GM18505 (cell line): ENCODE data around the gene ADAMTS20.
A peak's percentile ranks its signal among the peaks of the same experiment; 100 is the strongest.

ENCODE experiments used
- ATAC-seq: cut with Tn5 transposase; IDR thresholded peaks from one replicate; pipeline ENCODE4 v1.9.1; 2021; ENCODE audit not compliant: unreplicated experiment
- POLR2A ChIP-seq: IDR thresholded peaks from 4 replicates; pipeline ENCODE4 v1.6.1; 2011; ENCODE audit warnings: borderline replicate concordance; ENCODE audit not compliant: insufficient read depth, insufficient read length; ENCODE audit errors: extremely low read depth

ADAMTS20 gene

GRCh38 chr12:43453761-43454160, 98.2 kb downstream of the ADAMTS20 start:
- no peak for TF ChIP-seq POLR2A
- no peak for ATAC-seq

DNA sequence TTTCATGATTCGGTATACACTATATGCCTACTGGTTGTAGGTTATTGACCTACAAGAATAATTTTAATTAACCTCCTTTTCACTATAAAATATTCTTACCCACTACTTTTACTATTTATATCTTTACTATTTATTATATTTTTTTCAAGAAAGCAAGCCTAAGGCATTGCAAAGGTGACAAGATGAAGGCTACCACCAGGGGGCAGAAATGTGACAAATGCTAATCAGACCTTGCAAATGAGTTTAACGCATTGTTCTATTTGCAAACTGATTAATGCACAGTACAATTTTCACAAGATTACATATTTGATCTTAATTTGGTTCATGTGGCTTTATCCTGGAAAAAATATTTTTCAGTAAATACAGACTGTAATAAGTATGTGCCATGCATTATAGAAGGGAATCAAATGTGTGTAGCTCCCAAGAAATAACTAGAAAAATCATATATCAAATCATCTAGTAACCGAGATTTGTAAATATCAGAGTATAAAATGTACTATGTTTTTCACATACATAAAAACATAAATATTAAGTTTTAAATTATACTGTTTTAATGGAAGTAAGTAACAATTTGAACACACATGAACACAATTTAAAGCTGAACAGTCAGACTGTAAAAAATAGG, 107.0 kb downstream of the ADAMTS20 start:
- ATAC-seq, result peak; percentile 74
- TF ChIP-seq POLR2A, result no peak

DNA sequence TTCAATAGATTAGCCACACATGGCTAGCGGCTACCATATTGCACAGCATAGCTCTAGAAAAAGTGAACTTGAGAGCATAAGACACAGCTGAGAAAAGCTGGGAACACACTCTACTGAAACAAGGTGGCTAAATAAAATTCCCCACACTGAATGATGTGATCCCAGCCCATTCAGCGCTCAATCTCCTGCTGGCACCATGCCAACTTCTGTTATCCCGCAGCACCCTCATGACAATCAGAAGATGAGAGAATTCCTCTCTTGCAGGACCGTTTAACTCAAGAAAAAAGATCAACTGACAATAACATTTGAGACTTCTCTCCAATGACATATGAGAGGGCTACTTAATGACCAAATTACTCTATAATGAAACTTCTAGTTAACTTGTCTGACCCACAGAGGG, 115.4 kb downstream of the ADAMTS20 start:
- TF ChIP-seq POLR2A, result no peak
- ATAC-seq, result no peak

- no peak for ATAC-seq
- TF ChIP-seq POLR2A, result no peak
Measured at GRCh38 chr12:43434614-43435013, 117.4 kb downstream of the ADAMTS20 start.

DNA sequence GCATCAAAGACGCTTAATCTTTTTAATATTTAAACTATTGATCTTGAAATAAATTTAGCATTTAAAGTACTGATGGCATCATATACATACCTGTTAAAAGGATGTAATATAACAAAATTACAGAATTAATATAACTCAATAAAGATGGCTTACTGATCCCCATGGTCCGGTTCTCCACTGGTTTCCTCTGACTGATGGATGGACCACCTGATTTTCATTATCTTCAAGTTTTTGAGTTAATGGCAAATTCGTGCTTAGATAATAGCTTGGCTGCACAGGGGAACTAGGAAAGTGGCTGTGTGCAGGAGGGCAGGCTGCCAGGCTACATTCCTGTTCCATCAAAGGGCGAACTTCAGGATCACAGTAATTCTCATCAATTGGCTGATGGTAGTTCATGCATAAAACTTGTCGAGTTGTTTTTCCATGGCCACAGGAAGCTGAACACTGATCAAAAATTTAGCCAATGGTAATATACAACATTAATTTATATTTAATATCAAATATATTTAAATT, 123.9 kb downstream of the ADAMTS20 start:
- no peak for ATAC-seq
- no peak for TF ChIP-seq POLR2A

GRCh38 chr12:43425361-43425760, 126.6 kb downstream of the ADAMTS20 start:
- no peak for TF ChIP-seq POLR2A
- no peak for ATAC-seq

DNA sequence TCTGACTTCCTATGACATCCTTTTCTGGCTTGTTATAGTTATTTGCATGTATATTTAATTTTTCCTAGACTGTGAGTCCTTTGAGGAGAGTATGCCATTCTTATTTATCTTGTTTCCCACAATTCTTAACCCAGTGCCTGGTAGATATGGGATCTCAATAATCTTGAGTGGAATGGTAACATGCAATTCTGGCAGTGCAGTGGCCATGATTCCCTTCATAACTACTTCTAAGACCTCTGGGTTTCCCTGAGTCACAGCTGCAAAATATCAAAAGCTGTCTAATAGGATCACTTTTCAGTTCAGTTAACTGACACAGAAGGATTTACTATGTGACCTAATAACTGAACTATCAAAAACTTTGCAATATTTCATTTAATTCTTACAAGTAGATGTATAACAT, 135.0 kb downstream of the ADAMTS20 start:
- TF ChIP-seq POLR2A, result no peak
- no peak for ATAC-seq

- no peak for TF ChIP-seq POLR2A
- ATAC-seq, result peak; percentile 90
Measured at GRCh38 chr12:43407816-43408645, 144.0 kb downstream of the ADAMTS20 start.

DNA sequence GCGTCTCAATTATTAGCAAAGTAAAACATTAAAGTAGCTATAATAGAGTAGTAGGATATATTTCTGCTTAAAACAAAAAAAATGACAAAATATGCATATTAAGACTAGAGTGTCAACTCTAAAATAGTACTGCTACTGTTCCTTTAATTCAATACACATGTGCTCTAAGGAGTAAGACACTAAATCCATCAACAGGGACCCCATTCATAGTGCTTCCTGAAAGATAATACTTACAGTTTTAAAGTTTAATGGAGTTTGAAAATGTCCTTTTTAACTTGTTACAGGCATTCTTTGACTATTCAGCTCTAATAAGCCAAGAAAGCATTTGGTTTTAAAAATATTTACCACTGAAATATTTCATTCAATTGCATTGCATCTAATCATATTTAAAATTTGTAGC, 145.2 kb downstream of the ADAMTS20 start:
- TF ChIP-seq POLR2A, result no peak
- no peak for ATAC-seq

- no peak for TF ChIP-seq POLR2A
- ATAC-seq, result no peak
Measured at GRCh38 chr12:43402436-43402835, 149.6 kb downstream of the ADAMTS20 start.

DNA sequence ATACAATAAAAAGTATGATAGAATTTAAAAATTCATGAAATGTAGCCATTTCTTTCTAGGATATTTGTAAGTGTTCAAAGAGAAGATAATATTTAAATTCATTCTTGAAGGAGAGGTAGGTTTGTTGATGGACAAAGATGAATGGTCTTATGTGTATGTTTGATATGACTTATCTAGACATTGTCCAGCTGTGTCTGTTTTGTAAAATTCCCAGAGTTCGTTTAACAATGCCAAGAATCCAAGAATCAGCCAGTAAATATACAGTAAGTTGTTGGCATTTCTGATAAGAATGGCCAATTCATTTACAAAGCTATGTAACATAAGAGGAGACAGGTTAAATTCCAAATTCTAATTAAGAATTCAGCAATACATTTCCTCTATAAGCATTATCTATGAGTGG, 150.9 kb downstream of the ADAMTS20 start:
- no peak for ATAC-seq
- TF ChIP-seq POLR2A, result no peak

DNA sequence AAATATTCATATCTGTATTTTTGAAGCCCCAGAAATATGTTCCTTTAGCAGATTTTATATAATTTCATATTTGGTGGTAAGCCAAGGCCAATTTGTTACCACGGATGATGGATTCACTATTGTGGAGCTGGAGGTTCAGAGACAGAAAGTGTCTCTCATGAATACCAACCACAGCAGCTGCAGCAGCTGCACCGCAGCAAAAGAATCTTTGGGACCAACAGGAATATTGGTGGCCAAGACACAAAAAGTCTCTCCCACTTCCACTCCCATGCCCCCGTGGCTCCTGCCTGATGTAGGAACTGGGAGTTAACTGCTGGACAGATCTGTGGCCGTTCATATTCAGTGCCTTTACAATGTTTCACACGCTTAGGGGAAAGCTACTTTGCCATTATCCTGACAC, 155.3 kb downstream of the ADAMTS20 start:
- no peak for TF ChIP-seq POLR2A
- no peak for ATAC-seq

DNA sequence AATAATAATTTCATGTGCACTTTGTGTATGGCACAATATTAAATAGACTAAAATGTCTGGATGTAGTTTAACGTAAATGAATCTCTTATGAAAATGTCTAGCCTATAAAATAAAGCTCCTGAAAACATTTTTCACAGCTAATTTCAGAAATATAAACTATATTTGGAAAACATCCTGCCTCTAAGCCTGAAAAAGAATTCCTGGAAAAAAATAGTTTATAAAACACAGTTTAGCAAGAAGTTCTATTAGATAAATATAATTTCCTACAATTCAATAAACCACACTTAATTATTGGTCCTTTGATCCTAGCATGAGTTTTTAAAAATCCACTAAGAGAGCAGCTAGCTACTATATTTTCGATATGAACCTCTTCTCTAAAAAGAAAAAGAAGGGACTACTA, 159.9 kb downstream of the ADAMTS20 start:
- TF ChIP-seq POLR2A, result no peak
- ATAC-seq, result no peak

DNA sequence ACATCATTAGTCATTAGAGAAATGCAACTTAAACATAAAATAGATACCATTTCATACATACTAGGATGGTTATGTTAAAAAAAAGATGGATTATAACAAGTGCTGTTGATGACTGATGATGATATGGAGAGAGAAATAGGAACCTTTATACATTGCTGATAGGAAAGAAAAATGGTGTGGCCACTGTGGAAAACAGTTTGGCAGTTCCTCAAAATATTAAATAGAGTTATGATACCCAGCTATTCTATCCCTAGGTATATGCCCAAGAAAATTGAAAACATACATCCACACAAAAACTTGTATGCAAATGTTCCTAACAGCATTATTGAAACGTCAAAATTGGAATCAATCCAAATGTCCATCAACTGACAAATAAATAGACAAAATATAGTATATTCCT, 170.1 kb downstream of the ADAMTS20 start:
- no peak for TF ChIP-seq POLR2A
- no peak for ATAC-seq

DNA sequence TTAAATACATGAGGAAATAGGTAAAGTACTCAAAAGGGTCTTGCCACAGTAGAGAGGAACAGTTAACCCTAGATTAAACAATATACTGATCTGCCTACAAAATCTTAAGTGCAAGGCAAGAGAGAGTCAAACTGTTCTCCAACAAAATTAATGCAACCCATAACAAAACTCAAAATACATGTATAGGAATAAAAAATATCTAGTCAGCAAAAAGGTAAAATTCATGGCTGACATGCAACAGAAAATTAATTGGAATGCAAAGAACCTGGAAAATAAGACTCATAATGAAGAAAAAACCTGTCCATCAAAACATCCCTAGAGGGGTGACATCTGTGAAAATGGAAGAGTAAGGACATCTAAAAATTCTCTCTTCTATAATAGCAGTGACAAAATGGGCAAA, 173.6 kb downstream of the ADAMTS20 start:
- no peak for TF ChIP-seq POLR2A
- no peak for ATAC-seq

DNA sequence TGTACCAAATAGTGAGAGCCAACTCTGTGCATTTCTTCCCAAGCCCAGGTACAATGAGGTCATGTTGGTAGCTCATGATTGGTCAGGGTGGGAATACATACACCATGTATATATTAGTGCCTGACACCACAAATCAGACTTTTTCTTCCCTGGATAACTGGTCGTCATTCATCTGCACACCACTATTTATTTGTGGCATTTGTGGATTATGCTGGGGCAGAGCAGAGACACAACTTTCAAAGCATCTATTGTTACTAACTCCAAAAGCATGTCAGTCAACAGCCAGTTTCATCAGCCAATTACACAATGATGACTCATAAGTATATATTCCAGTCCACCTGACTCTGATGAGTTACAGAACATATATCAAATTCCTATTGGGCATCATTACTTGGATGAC, 181.7 kb downstream of the ADAMTS20 start:
- TF ChIP-seq POLR2A, result no peak
- no peak for ATAC-seq
